GM12878 (cell line): Measurements from ENCODE around the gene C21orf58. TPM values are rescaled to one million over a fixed set of nuclear protein-coding genes. Genes with fewer than 3 reads are reported as not detected.
"Not testable (repeated sequence)": the region's sequence is repeated elsewhere in the genome, so short reads cannot be mapped to it uniquely, and the experiment has no call there.

ENCODE experiments used
- ATAC-seq: fragments of 200-7000 bp; cut with Tn5 transposase; 3 replicates; pipeline ENCODE4 v1.9.1; 2020; ENCODE audit warnings: mild to moderate bottlenecking, moderate library complexity
- BruUV-seq: library from RNA; stranded (reverse); fragments of 400-500 nt; replicated peaks from 2 replicates; lab custom pipeline; 2021; lab: Mats Ljungman, UMichigan
- CTCF ChIA-PET: fragments of 300-600 bp; sonication (Branson Sonifier 250); formaldehyde crosslinking; extraction: SDS; loops from one replicate; lab custom pipeline; 2021; ENCODE audit warnings: inconsistent platforms; lab: Yijun Ruan, JAX
- POLR2A ChIA-PET: fragments of 350-600 bp; formaldehyde crosslinking; extraction: SDS; loops from one replicate; lab custom pipeline; 2021; ENCODE audit warnings: inconsistent platforms; lab: Charles Lee
- RAD21 ChIA-PET: fragments of 300-600 bp; sonication (Branson Sonifier 250); formaldehyde crosslinking; loops from one replicate; lab custom pipeline; 2023; ENCODE audit warnings: antibody characterized with exemption; ENCODE audit not compliant: unreplicated experiment; lab: Charles Lee
- SMC1A ChIA-PET: fragments of 300-600 bp; sonication (Branson Sonifier 250); formaldehyde crosslinking; loops from one replicate; lab custom pipeline; 2023; ENCODE audit not compliant: unreplicated experiment, uncharacterized antibody; lab: Charles Lee
- DNase-seq: peaks from one replicate; pipeline ENCODE4 v3.0.0-alpha.2; 2011; ENCODE audit warnings: low read depth, low spot score
- FAIRE-seq: peaks from 3 replicates; lab custom pipeline; 2011; peaks lifted over from hg19 to GRCh38; lab: Jason Lieb, UNC
- H2AFZ ChIP-seq: 2 replicates; pipeline ENCODE4 v1.6.0; 2011; ENCODE audit warnings: low read depth, low read length, control low read depth; ENCODE audit not compliant: control insufficient read depth
- H3K27ac ChIP-seq: 2 replicates; pipeline ENCODE4 v1.5.1; 2011; ENCODE audit warnings: control low read depth; ENCODE audit not compliant: control insufficient read depth, insufficient read depth
- H3K27me3 ChIP-seq, 2 experiments: replicated peaks in 1 of 2; 2 replicates each; pipeline versions ENCODE4 v1.6.0 to v1.6.1; 2011; ENCODE audit warnings: low read length in 1 of 2; ENCODE audit not compliant: control insufficient read depth in 2 of 2, insufficient read depth in 2 of 2
- H3K36me3 ChIP-seq, 2 experiments: 2 replicates each; pipeline ENCODE4 v1.5.1; 2011; ENCODE audit warnings: low read length in 1 of 2; ENCODE audit not compliant: control insufficient read depth in 2 of 2, insufficient read depth in 2 of 2
- H3K4me1 ChIP-seq: 2 replicates; pipeline ENCODE4 v1.6.1; 2011; ENCODE audit warnings: mild to moderate bottlenecking, low read length, moderate library complexity, mixed read lengths; ENCODE audit not compliant: control insufficient read depth, insufficient read depth
- H3K4me2 ChIP-seq: 2 replicates; pipeline ENCODE4 v1.6.0; 2011; ENCODE audit warnings: control low read depth; ENCODE audit not compliant: control insufficient read depth, insufficient read depth
- H3K4me3 ChIP-seq: fragments of 200-600 bp; sonication (generic); 2 replicates; pipeline ENCODE4 v1.5.1; 2016
- H3K79me2 ChIP-seq: 2 replicates; pipeline ENCODE4 v1.6.0; 2011; ENCODE audit warnings: low read length; ENCODE audit not compliant: control insufficient read depth, insufficient read depth
- H3K9ac ChIP-seq: 2 replicates; pipeline ENCODE4 v1.8.0; 2011; ENCODE audit warnings: low read length, control low read depth, mixed read lengths; ENCODE audit not compliant: control insufficient read depth, insufficient read depth
- H3K9me3 ChIP-seq: replicated peaks from 3 replicates; pipeline ENCODE4 v1.5.1; 2011; ENCODE audit warnings: mild to moderate bottlenecking, low read length; ENCODE audit not compliant: control insufficient read depth, insufficient read depth
- H4K20me1 ChIP-seq: 2 replicates; pipeline ENCODE4 v1.6.0; 2011; ENCODE audit not compliant: control insufficient read depth, insufficient read depth
- CBX3 ChIP-seq: fragments of 200-600 bp; sonication (generic); IDR thresholded peaks from 2 replicates; pipeline ENCODE4 v1.6.1; 2016; ENCODE audit warnings: low read depth, borderline replicate concordance
- HDGF ChIP-seq: fragments of 450-650 bp; IDR thresholded peaks from 2 replicates; pipeline ENCODE4 v1.6.1; 2016; ENCODE audit warnings: antibody characterized with exemption
- MYC ChIP-seq: IDR thresholded peaks from 2 replicates; pipeline ENCODE4 v1.6.1; 2011; ENCODE audit warnings: mild to moderate bottlenecking, low read length, moderate library complexity, inconsistent platforms; ENCODE audit not compliant: insufficient read depth, insufficient replicate concordance, insufficient read length, severe bottlenecking
- POLR2A ChIP-seq: IDR thresholded peaks from 2 replicates; pipeline ENCODE4 v1.6.1; 2011; ENCODE audit warnings: low read depth, mild to moderate bottlenecking, low read length
- TCF12 ChIP-seq: IDR thresholded peaks from 2 replicates; pipeline ENCODE4 v1.6.1; 2011; ENCODE audit warnings: low read depth, mild to moderate bottlenecking, low read length
- WGBS: methylation state at CpG from one replicate; pipeline ENCODE4 v1.1.6; 2016; ENCODE audit warnings: low lambda C conversion rate; ENCODE audit not compliant: insufficient replicate concordance, insufficient coverage; ENCODE audit errors: missing lambda C conversion rate; 5-methylcytosine and 5-hydroxymethylcytosine counted together
- in situ Hi-C: fragments of 300-500 bp; cut with MboI; formaldehyde crosslinking; loops from 9 replicates; pipeline ENCODE4 v1.14.3; 2018; ENCODE audit warnings: mixed read lengths
- intact Hi-C: fragments of 100-400 bp; cut with micrococcal nuclease; formaldehyde crosslinking; loops from one replicate; pipeline ENCODE4 v1.14.2; 2022; ENCODE audit not compliant: unreplicated experiment
- polyA plus RNA-seq, 11 experiments: library from polyadenylated mRNA; depleted of rRNA in 4 of 11; unstranded in 6 of 11; stranded (reverse) in 5 of 11; fragments of >200 nt; fragmentation: Nextera tagmentation in 4 of 11; fragmentation: Illumina TruSeq in 1 of 11; extraction: Ambion mirVana in 4 of 11; extraction: Trizol in 1 of 11; gene quantifications; 1 replicate in 1 of 11; 2 replicates in 10 of 11; pipeline versions ENCODE4 v1.2.1 to v1.2.3, GENCODE V29; 2011 to 2016; ENCODE audit warnings: inconsistent platforms in 2 of 11, missing spikeins in 2 of 11, low read depth in 1 of 11
- total RNA-seq, 4 experiments: library from RNA; depleted of rRNA in 3 of 4; stranded (reverse); fragments of >200 nt in 3 of 4; fragmentation: Illumina TruSeq in 1 of 4; extraction: Trizol in 1 of 4; gene quantifications; 2 replicates each; pipeline versions ENCODE4 v1.2.1 to v1.2.3, GENCODE V29; 2013 to 2021
- TF ChIP-seq, protein P1 (sequence below): IDR thresholded peaks from 2 replicates; pipeline ENCODE4 v1.6.1; 2011; ENCODE audit warnings: borderline replicate concordance, low read depth, mild to moderate bottlenecking, moderate library complexity, low read length; ENCODE audit not compliant: insufficient read depth, poor library complexity, severe bottlenecking

Gene C21orf58
- total and polyA plus RNA-seq, 10 of the 15 experiments (the other 5 are each of a cell fraction or from before 2014, with no cell fraction given): 1.1 to 22.3 (median 11.8) TPM

DNA sequence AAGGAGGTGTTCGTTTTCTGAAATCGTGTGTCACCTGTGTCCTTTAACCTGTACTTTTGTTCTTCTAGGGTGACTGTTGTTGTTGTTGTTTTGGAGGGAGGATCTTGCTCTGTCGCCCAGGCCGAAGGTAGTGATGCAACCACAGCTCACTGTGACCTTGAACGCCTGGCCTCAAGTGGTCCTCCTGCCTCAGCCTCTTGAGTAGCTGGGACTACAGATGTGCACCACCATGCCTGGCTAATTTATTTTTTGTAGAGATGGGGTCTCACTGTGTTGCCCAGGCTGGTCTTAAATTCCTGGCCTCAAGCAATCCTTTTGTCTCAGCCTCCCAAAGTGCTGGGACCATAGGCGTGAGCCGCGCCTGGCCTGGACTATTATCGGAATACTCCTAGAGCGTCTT lies 49.3 kb upstream of the C21orf58 start:
- SMC1A ChIA-PET, H2AFZ ChIP-seq, H3K4me2 ChIP-seq, CTCF ChIA-PET, BruUV-seq, H3K9ac ChIP-seq, ATAC-seq, H3K4me3 ChIP-seq, H3K9me3 ChIP-seq, H4K20me1 ChIP-seq, FAIRE-seq, POLR2A ChIA-PET, H3K27me3 ChIP-seq, DNase-seq, in situ Hi-C loops, H3K27ac ChIP-seq, intact Hi-C loops, RAD21 ChIA-PET: not testable (repeated sequence)
- peaks cover 25% of the 10 kb centered on the region for H3K79me2 ChIP-seq
- H3K36me3 ChIP-seq: peaks cover 2 to 16% of the 10 kb centered on the region in 2 experiments; a peak in 3 of 4 replicates
- WGBS: 98% methylated on average over 10 of the region's 10 CpGs
- peaks cover 26% of the 10 kb centered on the region for H3K4me1 ChIP-seq

DNA sequence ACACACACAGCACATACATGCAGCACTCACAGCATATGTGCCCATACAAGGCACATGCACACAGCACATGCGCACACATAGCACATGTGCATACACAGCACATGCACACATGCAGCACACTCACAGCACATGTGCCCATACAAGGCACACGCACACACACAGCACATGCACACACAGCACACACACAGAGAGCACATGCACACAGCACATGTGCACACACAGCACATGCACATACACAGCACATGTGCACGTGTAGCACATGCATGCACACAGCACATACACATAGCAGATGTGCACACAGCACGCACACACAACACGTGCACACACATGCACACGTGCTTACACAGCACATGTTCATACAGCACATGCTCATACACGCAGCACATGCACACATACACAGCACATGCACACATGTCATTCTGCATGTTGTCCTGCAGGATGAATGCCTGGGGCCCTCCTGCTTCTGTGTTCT lies 48.4 kb upstream of the C21orf58 start:
- RAD21 ChIA-PET: no interaction called here

More for the DNA sequence above, 48.4 kb upstream of the C21orf58 start:
- H4K20me1 ChIP-seq: no peaks in the 10 kb centered on the region
- H3K4me1 ChIP-seq: peaks cover 31% of the 10 kb centered on the region
- H3K4me3 ChIP-seq: no peak overlapping the region
- no peak overlapping the region for H2AFZ ChIP-seq
- no peak for ATAC-seq
- no peak overlapping the region for H3K9ac ChIP-seq
- peaks cover 2 to 19% of the 10 kb centered on the region in 2 experiments for H3K36me3 ChIP-seq
- FAIRE-seq: no peak
- H3K27me3 ChIP-seq: no peaks in the 10 kb centered on the region
- intact Hi-C loops (no loop called here), in situ Hi-C loops (no loop called here)
- no peak overlapping the region for H3K4me2 ChIP-seq
- H3K27ac ChIP-seq: no peak overlapping the region
- POLR2A ChIA-PET: no interaction called here
- WGBS: 100% methylated on average over 7 of the region's 7 CpGs
- H3K9me3 ChIP-seq: no peaks in the 10 kb centered on the region
- no TSS peak for BruUV-seq
- H3K79me2 ChIP-seq: peaks cover 25% of the 10 kb centered on the region
- TF ChIP-seq MYC (peak; percentile 62), HDGF (peak; percentile 61; the same call in 1 of the 2 replicates), POLR2A (peak; percentile 61), TCF12 (no peak), CBX3 (no peak)
- TF ChIP-seq, protein P1, sequence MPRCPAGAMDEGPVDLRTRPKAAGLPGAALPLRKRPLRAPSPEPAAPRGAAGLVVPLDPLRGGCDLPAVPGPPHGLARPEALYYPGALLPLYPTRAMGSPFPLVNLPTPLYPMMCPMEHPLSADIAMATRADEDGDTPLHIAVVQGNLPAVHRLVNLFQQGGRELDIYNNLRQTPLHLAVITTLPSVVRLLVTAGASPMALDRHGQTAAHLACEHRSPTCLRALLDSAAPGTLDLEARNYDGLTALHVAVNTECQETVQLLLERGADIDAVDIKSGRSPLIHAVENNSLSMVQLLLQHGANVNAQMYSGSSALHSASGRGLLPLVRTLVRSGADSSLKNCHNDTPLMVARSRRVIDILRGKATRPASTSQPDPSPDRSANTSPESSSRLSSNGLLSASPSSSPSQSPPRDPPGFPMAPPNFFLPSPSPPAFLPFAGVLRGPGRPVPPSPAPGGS: peak; percentile 52
- DNase-seq: no peak
- SMC1A ChIA-PET: no interaction called here
- CTCF ChIA-PET: no interaction called here
